HG03025 (cell line): ENCODE results near the gene HERC5.
"Not testable (repeated sequence)": the region's sequence is repeated elsewhere in the genome, so short reads cannot be mapped to it uniquely, and the experiment has no call there.

ENCODE experiments used
- ATAC-seq: cut with Tn5 transposase; IDR thresholded peaks from one replicate; pipeline ENCODE4 v1.9.1; 2021; ENCODE audit warnings: mild to moderate bottlenecking, moderate library complexity; ENCODE audit not compliant: unreplicated experiment, low FRiP score

HERC5 gene

GRCh38 chr4:88456670-88457306 lies at the start of gene HERC5:
HERC5 (plus strand) TSS chr4:88457119; CDS start chr4:88457270, 151 bp downstream.
- peak; percentile 92 for ATAC-seq

GRCh38 chr4:88409206-88409605 lies 47.7 kb upstream of the HERC5 start:
- ATAC-seq = no peak

GRCh38 chr4:88409789-88410188 lies 47.1 kb upstream of the HERC5 start:
- ATAC-seq = no peak

- no peak for ATAC-seq
These were observed 45.3 kb upstream of the HERC5 start for GRCh38 chr4:88411491-88412096.

GRCh38 chr4:88413801-88414200 lies 43.1 kb upstream of the HERC5 start:
- no peak for ATAC-seq

- ATAC-seq = no peak
These were observed 42.2 kb upstream of the HERC5 start for GRCh38 chr4:88414755-88415154.

- no peak for ATAC-seq
These were observed 40.9 kb upstream of the HERC5 start for GRCh38 chr4:88415982-88416381.

GRCh38 chr4:88418411-88418810 lies 38.5 kb upstream of the HERC5 start:
- no peak for ATAC-seq

GRCh38 chr4:88419874-88420273 lies 37.0 kb upstream of the HERC5 start:
- ATAC-seq = no peak

- no peak for ATAC-seq
These were observed 36.1 kb upstream of the HERC5 start for GRCh38 chr4:88420844-88421243.

- ATAC-seq = no peak
These were observed 34.5 kb upstream of the HERC5 start for GRCh38 chr4:88422403-88422802.

- no peak for ATAC-seq
These were observed 27.5 kb upstream of the HERC5 start for GRCh38 chr4:88429401-88429800.

GRCh38 chr4:88435987-88436693 lies 20.8 kb upstream of the HERC5 start:
- no peak for ATAC-seq

- ATAC-seq = not testable (repeated sequence)
These were observed 19.0 kb upstream of the HERC5 start for GRCh38 chr4:88437873-88438272.

- ATAC-seq = no peak
These were observed 17.7 kb upstream of the HERC5 start for GRCh38 chr4:88439161-88439760.

GRCh38 chr4:88440146-88440545 lies 16.8 kb upstream of the HERC5 start:
- no peak for ATAC-seq

- ATAC-seq = no peak
These were observed 15.2 kb upstream of the HERC5 start for GRCh38 chr4:88441696-88442095.

GRCh38 chr4:88442689-88443191 lies 14.2 kb upstream of the HERC5 start:
- no peak for ATAC-seq

GRCh38 chr4:88443486-88443885 lies 13.4 kb upstream of the HERC5 start:
- no peak for ATAC-seq

GRCh38 chr4:88445252-88445651 lies 11.7 kb upstream of the HERC5 start:
- no peak for ATAC-seq

GRCh38 chr4:88446124-88446523 lies 10.8 kb upstream of the HERC5 start:
- ATAC-seq = no peak
